ENCODE data around the gene ST6GALNAC6. TPM values are rescaled to one million over a fixed set of nuclear protein-coding genes. Genes with fewer than 3 reads are reported as not detected.
A peak's percentile ranks its signal among the peaks of the same experiment; 100 is the strongest.

Gene ST6GALNAC6
- total and polyA plus RNA-seq, 10 of the 15 experiments (the other 5 are each of a cell fraction or from before 2014, with no cell fraction given), result 0.40 to 27.0 (median 16.8) TPM

- TF ChIP-seq IRF4 (IDR thresholded peaks at IDR 0.05; ENCODE audit: low read depth, low read length) (no peak), SKIL (IDR thresholded peaks at IDR 0.05; ENCODE audit: low read depth, poor library complexity, severe bottlenecking) (no peak), SMAD1 (IDR thresholded peaks at IDR 0.05; ENCODE audit: low read depth, partially characterized antibody) (no peak), ZSCAN29 (IDR thresholded peaks at IDR 0.05) (no peak), PBX3 (IDR thresholded peaks at IDR 0.05; ENCODE audit: insufficient replicate concordance, low read depth, low read length) (no peak), NR2F1 (conservative IDR thresholded peaks at IDR 0.05) (0 out of 2 replicates have a peak, but pooled peaks have one; percentile 25), RBBP5 (conservative IDR thresholded peaks at IDR 0.05) (no peak), BRCA1 (IDR thresholded peaks at IDR 0.05; ENCODE audit: low read depth, low read length) (no peak), SIX5 (IDR thresholded peaks at IDR 0.05; ENCODE audit: low read depth, low read length, severe bottlenecking) (no peak), ELK1 (IDR thresholded peaks at IDR 0.05; ENCODE audit: low read depth, low read length) (no peak), CTCF (IDR thresholded peaks at IDR 0.05 in 2 of 3, conservative IDR thresholded peaks at IDR 0.05 in 1 of 3; ENCODE audit: control insufficient read depth in 2 of 3, extremely low read depth in 1 of 3, insufficient read depth in 1 of 3, low read depth in 3 of 3, low read length in 3 of 3) (peak; percentile 87 to 98 (median 91)), BHLHE40 (IDR thresholded peaks at IDR 0.05; ENCODE audit: borderline replicate concordance in 1 of 2, low read depth in 2 of 2, low read length in 1 of 2) (peak in 1 of 2 experiments; percentile 34; a peak in 1 of 4 replicates), HDAC6 (IDR thresholded peaks at IDR 0.05; ENCODE audit: unreplicated experiment) (no peak), EP300 (IDR thresholded peaks at IDR 0.05; ENCODE audit: borderline replicate concordance in 1 of 2, control insufficient read depth in 1 of 2, low read depth in 2 of 2, low read length in 2 of 2) (no peak), FOXK2 (IDR thresholded peaks at IDR 0.05) (no peak), WRNIP1 (IDR thresholded peaks at IDR 0.05; ENCODE audit: borderline replicate concordance, low read depth, low read length) (no peak), CHD4 (IDR thresholded peaks at IDR 0.05) (no peak), USF1 (IDR thresholded peaks at IDR 0.05; ENCODE audit: borderline replicate concordance, extremely low read length, insufficient read depth, low read depth, low read length) (no peak), MTA2 (IDR thresholded peaks at IDR 0.05; ENCODE audit: low read depth) (no peak), RUNX3 (IDR thresholded peaks at IDR 0.05; ENCODE audit: low read length) (no peak), SMC3 (IDR thresholded peaks at IDR 0.05; ENCODE audit: borderline replicate concordance, low read length) (peak; percentile 94), FOS (IDR thresholded peaks at IDR 0.05; ENCODE audit: borderline replicate concordance, extremely low read depth, insufficient read length) (no peak)
These were observed 29.9 kb downstream of the ST6GALNAC6 start (continued) for GRCh38 chr9:127869310-127870152.

Measured in GM12878 (cell line).